RKO (cell line): ENCODE data around the gene ZFYVE28.

Experiments
- DNase-seq: peaks from one replicate; pipeline ENCODE4 v3.0.0-alpha.2; 2016; ENCODE audit warnings: low spot score

ZFYVE28 gene

DNA sequence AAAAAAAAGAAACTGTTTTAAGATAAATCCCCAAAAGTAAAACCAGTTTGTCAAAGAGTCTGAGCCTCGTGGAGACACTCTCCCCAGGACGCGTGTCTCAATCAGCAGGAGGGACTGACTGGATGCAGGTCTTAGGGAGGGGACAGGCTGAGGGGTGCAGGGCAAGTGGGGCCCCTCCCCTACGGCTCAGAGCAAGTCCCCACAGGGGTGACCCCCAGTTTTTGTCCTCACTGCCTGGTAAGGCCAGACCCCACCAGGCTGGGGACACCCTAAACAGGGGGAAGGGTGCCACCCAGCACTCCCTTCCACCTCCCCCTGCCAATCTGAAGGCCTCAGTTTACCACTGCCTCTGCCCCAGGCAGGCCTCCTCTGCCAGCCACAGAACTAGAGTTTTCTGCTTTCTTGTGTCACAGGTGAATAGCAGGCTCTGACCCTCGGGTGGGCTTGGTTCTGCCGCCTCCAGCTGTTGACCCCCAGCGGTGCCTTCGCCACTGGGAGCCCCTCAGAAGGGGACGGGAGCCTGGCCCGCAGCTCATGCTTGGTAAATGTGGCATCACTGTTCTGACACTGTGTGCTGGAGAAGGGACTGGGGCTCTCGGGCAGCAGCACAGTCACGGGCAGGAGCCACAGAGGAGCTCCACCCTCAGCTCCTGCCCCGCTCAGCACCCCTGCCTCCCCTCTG, 86.8 kb downstream of the ZFYVE28 start:
- no peak for DNase-seq

DNA sequence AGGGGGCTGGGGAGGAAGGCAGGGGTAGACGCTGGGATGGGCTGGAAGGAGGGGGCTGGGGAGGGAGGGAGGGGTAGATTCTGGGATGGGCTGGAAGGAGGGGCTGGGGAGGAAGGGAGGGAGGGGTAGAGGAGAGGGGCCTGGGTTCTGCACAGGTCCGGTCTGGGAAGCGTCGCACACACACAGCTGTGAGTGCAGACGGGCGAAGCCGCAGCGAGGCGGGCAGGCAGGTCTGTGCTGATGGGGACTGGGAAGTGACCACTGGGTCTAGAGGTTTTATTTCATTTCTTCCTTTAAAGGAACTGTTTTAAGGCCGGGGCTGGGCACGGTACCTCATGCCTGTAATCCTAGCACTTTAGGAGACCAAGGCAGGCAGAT, 87.4 kb downstream of the ZFYVE28 start:
- no peak for DNase-seq

DNA sequence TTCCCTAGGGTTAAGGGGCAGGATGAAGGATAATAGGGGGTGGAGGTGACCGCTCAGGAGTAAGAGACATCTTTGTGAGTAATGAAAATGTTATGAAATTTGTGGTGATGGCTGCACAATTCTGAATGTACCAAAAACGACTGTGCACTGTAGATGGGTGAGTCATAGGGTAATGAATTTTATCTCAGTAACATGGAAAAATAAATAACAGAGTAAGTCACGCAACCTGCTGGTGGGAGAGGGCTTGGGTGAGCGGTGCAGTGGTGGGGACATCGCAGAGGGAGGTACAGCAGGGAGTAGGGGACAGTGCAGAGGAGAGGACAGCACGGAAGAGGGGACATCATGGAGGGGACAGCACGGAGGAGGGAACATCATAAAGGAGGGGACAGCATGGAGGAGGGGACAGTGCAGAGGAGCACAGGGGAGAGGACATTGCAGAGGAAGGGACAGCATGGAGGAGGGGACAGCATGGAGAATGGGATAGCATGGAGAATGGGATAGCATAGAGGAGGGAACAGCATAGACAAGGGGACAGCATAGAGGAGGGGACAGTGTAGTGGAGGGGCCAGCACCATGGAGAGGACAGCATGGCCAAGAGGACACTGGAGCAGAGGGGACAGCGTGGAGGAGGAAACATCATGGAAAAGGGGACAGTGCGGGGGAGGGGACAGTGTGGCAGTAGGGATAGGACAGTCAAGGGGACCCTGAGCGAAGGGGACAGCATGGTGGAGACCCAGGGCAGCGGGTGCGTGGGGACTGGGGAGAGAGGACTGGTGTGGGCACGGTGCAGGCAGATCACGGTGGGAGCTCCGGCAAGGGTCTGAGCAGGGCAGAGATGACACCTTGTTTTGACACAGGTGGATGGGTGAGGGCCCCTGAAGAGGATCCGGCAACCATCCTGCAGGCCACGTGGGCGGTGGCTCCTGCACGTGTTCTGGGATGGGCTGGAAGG, 88.1 kb downstream of the ZFYVE28 start:
- DNase-seq: peak; percentile 51

DNA sequence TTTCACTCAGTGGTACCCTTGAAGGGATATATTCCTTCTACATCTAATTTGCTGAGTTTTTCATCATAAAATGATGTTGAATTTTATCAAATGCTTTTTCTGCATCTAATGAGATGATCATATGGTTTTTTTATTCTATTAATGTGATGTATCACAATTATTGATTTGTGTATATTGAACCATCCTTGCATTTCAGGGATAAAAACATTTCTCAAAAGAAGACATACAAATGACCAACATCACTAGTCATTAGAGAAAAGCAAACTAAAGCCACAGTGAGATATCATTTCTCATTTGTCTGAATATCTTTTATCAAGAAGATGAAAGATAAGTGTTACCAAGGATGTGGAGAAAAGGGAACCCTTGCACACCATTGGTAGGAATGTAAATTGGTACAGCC, 90.9 kb downstream of the ZFYVE28 start:
- no peak for DNase-seq

DNA sequence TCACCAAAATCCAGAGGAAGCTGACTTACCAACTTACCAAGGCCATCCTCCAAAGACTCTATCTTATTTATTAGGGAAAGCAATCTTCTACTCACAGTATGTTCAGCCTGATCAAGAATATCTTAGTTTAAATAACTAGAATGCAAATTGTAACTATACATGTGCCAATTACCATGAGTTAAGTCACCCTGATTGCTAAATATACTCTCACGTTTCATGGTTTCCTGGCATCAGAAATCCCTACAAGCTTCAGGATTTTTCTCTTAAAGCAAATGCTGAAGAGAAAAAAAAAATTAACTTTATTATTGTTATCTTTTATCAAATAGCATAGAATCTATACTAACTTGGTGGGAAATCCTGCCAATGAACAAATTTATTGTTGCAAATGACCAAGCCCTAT, 93.6 kb downstream of the ZFYVE28 start:
- no peak for DNase-seq

DNA sequence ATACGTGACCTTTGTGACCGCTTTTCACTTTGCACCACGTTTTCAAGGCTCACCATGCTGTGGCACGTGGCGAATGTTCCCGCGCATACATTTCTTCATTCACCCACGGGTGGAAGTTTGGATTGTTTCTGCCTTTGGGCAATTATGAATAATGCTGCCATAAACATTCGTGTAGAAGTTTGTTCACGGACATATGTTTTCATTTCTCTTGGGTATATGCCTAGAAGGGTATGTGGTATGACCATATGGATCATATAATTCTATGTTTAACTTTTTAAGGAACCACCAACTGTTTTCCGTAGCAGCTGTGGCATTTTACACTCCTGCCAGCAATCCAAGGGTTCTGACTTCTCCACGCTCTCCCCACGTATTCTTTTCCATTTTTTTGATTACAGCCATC, 95.6 kb downstream of the ZFYVE28 start:
- DNase-seq: no peak

DNA sequence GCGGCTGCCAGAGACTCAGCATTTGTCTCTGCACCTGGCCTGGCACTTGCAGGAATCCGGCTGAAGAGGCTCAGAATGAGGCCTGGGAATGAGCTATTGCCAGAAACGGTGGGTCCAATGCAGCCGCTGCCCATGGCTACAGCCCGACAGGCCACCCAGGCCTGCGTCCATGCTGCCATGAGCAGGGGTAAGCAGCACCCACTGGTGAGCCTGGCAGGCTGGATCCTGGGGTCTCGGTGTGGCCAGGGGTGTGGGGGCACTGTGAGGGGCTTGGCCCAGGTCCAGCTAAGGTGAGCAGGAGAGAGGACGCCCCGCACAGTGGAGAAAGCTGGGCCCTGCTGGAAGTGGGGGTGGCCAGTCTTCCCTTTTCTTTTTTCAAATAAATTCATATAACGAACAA, 96.2 kb downstream of the ZFYVE28 start:
- no peak for DNase-seq

DNA sequence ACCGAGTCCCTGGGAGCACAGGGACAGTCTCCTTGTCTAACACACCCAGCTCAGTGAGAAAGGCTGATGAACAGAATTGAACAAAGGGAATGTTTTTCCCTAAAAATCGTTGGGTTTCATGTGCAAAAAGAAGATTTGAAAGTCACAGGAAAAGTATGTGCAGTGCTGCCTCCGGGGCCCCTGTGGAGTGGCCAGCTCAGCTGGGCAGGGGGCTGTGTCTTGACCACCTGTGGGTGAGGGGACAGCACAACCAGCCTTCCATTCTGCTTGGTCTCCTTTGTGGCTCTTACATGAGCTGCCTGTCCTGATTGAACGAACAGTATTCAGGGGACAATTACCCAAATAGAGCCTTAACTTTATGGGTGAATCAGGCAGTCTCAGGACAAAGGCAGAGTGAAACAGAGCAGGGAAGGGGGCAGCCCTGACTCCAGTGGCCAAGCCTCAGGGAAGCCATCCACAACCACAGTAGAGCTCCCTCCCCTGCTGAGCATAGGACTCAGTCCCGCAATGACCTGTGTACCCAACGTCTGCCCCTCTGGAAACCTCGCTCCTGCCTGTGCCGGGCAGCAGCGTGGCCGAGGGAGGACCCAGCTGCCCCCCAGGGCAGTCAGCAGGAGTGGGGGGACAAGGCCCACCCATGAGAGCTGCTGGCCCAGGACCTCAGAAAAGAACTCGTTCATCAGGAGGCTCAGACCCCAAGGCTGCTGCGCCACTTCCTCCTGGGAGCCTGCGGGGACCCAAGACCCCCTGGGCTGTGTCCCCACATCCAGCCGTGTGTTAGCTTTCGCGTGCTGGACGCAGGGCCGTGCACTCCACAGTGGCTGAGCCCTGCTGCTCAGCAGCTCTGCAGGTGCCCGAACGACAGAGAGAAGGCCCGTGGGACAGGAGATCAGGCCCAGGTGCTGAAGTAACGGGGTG, 96.9 kb downstream of the ZFYVE28 start:
- no peak for DNase-seq

DNA sequence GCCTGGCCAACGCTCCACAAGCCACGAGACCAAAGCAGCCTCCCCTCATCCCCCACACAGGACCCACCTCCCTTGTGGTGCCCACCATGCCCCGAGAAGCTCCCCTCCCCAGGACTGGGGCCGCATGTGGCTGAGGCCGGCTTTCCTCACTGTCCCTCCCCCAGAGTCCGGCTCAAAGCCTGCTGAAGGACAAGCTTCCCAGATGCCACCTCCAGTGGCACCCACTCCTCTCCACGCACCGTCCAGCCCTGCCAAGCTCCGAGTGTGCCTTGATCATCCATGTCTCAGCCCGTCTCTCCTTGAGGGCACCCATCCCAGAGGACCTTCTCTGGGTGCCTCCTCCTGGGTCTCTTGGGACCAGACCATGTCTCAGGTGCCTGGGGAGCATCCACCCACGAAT, 97.7 kb downstream of the ZFYVE28 start:
- no peak for DNase-seq

DNA sequence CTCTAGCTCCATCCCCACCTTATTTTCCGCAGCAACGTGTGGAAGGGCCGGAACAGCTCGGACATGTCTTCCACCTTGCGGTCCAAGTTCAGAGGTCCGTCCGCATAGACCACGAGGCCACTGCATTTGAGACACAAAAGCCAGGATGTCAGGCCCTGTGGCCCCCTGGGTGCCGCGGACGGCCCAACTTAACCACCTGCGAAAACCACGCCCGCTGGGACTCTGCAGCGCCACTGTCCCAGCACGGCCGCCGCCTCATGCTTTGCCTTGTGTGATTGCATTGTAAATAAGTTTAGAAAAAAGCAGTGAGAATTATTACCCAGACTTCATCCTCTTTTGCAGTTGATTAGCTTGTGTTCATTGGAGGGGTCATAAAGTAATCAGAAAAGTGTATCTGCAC, 98.3 kb downstream of the ZFYVE28 start:
- DNase-seq: no peak

DNA sequence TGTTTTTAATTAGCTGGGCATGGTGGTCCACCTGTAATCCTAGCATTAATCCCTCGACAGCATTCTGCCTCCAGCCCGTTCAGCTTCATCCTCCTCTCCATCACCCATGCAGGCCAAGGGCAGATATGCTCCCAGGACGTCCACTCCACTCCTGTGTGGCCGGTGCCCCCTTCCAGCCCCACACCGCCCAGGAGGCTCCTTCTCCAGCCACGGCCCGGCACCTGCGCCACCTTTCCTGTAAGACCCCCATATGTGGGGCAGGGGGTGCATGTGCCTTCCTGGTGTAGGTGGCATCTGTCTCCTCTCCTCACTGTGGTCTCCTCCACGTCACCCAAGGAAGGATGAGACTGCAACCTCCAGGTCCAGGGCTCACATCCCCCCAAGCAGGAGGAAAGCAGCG, 99.6 kb downstream of the ZFYVE28 start:
- DNase-seq: no peak

DNA sequence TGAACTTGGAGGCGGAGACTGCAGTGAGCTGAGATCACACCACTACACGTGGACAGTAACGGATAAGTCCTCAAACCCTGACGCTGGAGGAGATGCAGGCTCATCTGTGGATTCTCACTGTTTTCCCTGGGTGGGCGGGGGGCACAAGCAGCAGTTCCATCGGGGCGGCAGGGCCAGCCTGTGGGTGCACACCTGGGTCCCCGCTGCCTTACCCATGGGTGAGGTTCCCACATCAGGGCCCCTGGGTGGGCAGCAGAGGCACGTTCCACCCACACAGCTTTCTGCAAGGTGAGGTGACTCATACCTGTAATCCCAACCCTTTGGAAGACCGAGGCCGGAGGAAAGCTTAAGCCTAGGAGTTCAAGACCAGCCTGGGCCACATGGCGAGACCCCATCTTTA, 100.0 kb downstream of the ZFYVE28 start:
- no peak for DNase-seq

DNA sequence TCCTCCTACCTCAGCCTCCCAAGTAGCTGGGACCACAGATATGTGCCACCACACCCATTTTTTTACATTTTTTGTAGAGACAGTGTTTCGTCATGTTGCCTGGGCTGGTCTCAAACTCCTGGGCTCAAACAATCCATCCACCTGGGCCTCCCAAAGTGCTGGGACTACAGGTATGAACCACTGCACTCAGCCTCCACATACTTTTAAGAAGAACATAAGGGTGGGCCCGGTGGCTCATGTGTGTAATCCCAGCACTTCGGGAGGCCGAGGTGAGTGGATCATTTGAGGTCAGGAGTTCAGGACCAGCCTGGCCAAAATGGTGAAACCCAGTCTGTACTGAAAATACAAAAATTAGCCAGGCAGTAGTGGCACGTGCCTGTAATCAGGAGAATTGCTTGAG, 105.1 kb downstream of the ZFYVE28 start:
- DNase-seq: no peak

DNA sequence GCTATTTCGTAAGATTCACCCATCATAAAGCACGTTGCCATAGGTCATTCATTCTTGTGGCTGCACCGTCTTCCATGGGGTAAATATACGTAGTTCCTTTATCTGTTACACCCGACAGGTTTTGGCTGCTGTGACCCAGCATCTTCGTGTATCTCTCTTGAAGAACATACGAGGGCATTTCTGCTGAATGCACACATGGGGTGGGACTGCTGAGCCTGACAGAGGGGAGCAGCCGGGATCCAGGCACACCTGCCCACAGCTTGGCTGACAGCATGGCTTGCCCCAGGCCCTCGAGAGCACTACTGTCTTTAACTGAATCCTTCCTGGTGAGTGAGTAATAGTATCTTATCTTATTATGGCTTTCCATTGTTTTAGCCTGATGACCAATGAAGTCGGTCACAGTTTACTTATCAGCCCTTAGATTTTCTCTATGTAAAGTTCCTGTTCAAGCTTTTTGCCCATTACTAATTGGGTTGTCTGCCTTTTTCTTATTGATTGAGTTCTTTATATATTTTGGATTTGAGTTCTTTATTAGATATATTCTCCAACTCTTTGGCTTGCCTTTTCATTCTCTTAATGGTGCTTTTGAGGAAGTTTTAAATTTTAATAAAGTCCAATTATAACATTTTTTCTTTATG, 111.6 kb downstream of the ZFYVE28 start:
- no peak for DNase-seq

DNA sequence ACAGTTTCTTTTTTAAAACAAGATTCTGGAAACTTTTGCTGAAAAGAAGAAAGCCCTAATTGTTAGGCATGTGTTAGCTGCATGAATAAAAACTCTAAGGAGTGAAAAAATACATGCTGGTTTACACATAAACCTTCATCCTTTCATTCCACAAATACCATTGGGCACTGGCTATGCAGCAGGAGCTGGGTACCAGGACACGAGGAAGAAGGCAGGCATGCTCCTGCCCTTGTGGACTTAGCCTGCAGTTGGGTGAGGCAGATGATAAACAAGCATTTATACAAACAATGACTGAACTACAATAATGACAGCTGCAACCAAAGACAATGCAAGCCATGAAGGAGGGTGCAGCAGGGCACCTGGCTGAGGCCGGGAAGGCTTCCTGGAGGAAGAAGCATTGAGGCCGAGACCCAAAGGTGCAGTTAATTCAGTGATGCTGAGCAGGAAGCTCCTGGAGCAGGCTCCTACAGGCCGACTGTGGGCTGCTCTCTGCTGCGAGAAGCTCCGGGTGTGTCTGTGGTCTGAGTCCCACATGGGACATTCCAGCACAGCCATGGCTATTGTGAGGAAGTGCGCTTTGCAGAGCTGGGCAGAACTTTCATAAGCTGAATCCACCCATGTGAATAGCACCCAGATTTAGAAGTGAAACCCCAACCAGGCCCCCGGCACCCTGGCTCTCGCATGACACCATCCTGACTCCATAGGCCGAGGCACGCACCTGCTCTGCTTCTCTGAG, 112.5 kb downstream of the ZFYVE28 start:
- no peak for DNase-seq

DNA sequence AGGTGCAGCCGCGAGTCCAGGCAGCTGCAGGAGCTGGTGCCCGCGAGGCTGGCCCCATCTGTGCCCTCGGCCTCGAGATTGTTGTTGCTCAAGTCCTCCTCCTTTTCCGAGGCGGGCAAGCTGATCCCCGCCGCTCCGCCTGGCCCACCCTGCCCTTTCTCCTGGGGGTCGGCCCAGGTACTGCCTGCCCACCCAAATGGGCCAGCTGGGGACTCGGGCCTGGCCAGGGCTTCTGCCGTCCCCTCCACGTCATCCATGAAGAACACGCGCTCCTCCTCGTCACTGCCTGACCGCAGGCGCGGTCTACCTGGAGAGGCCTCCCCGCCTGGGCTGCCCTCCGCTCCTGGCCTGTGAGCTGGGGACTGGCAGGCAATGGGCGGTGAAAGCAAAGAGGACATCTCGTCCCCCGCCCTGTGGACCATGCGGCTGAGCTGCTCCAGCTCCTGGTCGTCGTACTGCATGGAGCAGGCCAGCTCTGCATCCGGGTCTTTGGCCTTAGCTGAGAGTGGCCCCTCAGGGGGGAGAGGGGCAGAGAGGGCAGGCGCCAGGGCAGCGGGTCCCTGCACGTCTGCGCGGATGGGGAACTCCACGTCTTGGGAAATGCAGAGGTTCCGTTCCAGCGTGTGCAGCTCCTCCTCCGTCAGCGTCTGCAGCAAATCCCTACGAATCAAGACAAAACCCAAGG, 113.4 kb downstream of the ZFYVE28 start:
- DNase-seq: no peak

DNA sequence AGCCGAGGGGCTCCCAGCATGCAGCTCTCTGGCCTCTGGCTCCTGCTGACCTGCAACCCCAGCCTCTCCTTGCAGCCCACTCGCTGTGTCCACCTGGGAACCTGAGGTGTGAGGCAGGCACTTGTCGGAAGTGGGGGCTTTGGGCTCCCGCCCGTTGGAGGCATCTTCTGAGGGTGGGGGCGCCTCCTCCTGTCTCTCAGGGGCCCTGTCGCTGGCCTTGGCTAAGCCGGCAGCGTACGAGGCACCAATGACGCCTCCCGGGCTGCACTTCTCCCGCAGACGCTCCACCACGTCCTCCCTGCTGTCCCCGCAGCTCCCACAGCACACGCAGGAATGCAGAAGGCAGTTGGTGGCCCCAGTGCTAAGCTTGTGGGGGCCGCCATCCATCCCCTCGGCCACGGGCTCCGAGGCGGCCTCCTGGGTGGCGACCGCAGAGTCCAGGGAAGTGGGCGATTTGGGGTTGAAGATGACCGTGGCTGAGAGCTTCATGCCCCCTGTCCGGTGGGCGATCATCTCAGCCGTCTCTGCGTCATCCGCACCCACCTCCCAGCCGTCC, 114.0 kb downstream of the ZFYVE28 start:
- DNase-seq: no peak

DNA sequence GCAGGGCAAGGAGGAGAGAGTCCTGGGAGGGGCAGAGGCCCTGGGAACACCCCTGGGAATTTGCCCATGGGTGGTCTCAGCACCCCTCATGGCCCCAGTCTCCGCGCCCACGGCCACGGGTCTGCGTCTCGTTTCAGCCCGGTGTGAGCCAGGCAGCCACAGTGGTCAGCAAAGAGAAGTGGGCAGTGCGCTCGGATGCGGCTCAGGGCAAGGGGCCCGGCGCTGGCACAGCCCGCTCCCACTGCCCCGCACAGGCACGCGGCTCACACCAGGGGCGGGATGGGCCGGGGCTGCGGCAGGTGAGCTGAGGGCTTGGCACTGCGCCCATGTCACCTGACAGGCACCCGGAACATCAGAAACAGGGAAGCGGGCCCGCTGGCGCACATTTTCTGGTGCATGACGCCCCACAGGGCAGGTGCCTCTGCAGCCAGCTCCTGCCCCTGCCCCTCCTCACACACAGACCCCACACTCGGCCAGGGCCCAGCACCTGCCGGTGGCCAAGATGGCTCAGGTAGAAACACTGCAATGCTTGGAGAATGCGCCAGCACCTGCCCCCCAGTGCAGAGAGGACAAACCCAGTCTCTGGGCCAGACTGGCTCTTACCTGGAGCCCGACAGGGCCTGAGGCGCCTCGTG, 114.6 kb downstream of the ZFYVE28 start:
- no peak for DNase-seq

DNA sequence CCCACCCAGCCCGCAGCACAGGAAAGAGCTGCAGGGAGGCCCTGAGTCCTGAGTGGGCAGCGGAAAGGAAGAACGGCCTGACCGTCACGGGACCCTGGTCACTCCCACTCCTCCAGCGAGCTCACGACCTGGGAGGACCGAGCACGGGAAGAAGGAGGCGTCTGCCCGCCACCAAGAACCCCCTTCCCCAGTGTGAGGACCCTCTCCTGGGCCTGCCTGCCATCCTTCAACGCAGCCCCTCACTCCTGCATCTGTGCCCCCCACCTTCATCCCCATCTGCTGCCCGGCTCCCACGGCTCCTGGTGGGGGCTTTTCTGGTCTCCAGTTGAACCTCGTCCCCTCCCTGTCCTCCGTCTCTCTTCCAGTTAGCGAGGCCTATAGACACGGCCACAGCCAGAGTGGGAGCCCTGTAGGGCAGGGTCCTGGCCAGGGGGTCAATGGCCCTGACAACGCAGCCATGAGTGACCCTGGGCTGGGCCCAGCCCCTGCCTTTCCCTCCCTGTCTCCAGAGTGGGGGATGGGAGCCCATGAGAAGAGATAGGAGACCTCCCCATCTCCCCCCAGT, 115.2 kb downstream of the ZFYVE28 start:
- DNase-seq: no peak
